IPS DF 6.9 (cell line): Measurements from ENCODE around the gene RIN3.
"Not testable (repeated sequence)": the region's sequence is repeated elsewhere in the genome, so short reads cannot be mapped to it uniquely, and the experiment has no call there.

Experiments
- DNase-seq: peaks from one replicate; pipeline ENCODE4 v3.0.0-alpha.2; 2013; ENCODE audit warnings: low read depth, low spot score
- H3K27ac ChIP-seq: one replicate; pipeline ENCODE4 v1.5.1; 2013; ENCODE audit warnings: low read length, control low read depth
- H3K27me3 ChIP-seq: 2 replicates; pipeline ENCODE4 v1.6.1; 2013; ENCODE audit warnings: mild to moderate bottlenecking, low read length; ENCODE audit not compliant: control insufficient read depth, insufficient read depth
- H3K36me3 ChIP-seq: 2 replicates; pipeline ENCODE4 v1.6.1; 2013; ENCODE audit warnings: low read length; ENCODE audit not compliant: control insufficient read depth, insufficient read depth
- H3K4me1 ChIP-seq: 2 replicates; pipeline ENCODE4 v1.6.1; 2013; ENCODE audit warnings: low read length; ENCODE audit not compliant: control insufficient read depth, insufficient read depth
- H3K4me3 ChIP-seq: 2 replicates; pipeline ENCODE4 v1.5.1; 2013; ENCODE audit warnings: mild to moderate bottlenecking, low read length
- H3K9me3 ChIP-seq: 2 replicates; pipeline ENCODE4 v1.6.1; 2013; ENCODE audit warnings: low read length, inconsistent platforms; ENCODE audit not compliant: control insufficient read depth, insufficient read depth
- WGBS: extraction: QIAGEN DNeasy Blood & Tissue Kit; methylation state at CpG from one replicate; pipeline ENCODE4 v1.1.7; 2013; ENCODE audit warnings: mixed read lengths, missing lambda C conversion rate; ENCODE audit not compliant: insufficient read length, insufficient coverage; 5-methylcytosine and 5-hydroxymethylcytosine counted together

RIN3 gene

GRCh38 chr14:92704036-92704804, 190.6 kb downstream of the RIN3 start:
- no peak overlapping the region for H3K27ac ChIP-seq
- no peaks in the 10 kb centered on the region for H3K27me3 ChIP-seq
- no peaks in the 10 kb centered on the region for H3K9me3 ChIP-seq
- 0 out of 2 replicates have a peak, but pooled peaks cover 2% of the 10 kb centered on the region for H3K36me3 ChIP-seq
- H3K4me1 ChIP-seq: no peaks in the 10 kb centered on the region
- no peak overlapping the region for H3K4me3 ChIP-seq
- no peak for DNase-seq
- no CpG with 5 or more reads among the region's 23 CpGs for WGBS

DNA sequence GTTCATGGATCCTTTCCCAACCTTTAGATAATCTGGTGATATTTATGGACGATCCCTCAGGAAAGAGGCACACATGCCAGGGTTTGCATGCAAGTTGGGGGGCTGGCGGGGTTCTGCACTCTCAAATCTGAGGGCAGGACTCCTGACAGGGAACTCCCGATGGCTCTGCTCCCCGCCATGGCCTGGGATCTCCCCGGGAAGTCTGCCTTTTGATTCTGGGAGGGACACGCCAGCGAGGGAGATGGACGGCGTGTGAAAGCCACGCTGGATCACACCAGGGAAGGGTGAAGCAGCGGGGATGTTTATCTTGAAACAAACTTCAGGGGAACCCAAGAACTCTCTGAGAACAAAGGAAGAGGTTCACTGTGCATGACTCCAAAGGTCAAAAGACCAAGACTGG, 191.2 kb downstream of the RIN3 start:
- no peak for DNase-seq
- Histone ChIP-seq H3K27me3 (no peaks in the 10 kb centered on the region), H3K9me3 (no peaks in the 10 kb centered on the region), H3K36me3 (0 out of 2 replicates have a peak, but pooled peaks cover 5% of the 10 kb centered on the region), H3K27ac (no peak overlapping the region), H3K4me3 (no peak overlapping the region), H3K4me1 (no peaks in the 10 kb centered on the region)
- no CpG with 5 or more reads among the region's 11 CpGs for WGBS

- Histone ChIP-seq H3K4me1 (no peaks in the 10 kb centered on the region), H3K36me3 (peaks cover 13% of the 10 kb centered on the region), H3K4me3 (no peak overlapping the region), H3K27ac (no peak overlapping the region), H3K9me3 (no peaks in the 10 kb centered on the region), H3K27me3 (no peaks in the 10 kb centered on the region; the same call in 1 of the 2 replicates)
- no CpG with 5 or more reads among the region's 15 CpGs for WGBS
- DNase-seq: no peak
Observed at GRCh38 chr14:92706386-92706785, 192.8 kb downstream of the RIN3 start.

GRCh38 chr14:92709340-92710000, 195.9 kb downstream of the RIN3 start:
- H3K4me3 ChIP-seq: no peak overlapping the region
- no peaks in the 10 kb centered on the region for H3K4me1 ChIP-seq
- H3K36me3 ChIP-seq: peaks cover 16% of the 10 kb centered on the region
- H3K9me3 ChIP-seq: no peaks in the 10 kb centered on the region
- no peak overlapping the region for H3K27ac ChIP-seq
- WGBS: no CpG with 5 or more reads among the region's 13 CpGs
- DNase-seq: no peak
- H3K27me3 ChIP-seq: no peaks in the 10 kb centered on the region; the same call in 1 of the 2 replicates

DNA sequence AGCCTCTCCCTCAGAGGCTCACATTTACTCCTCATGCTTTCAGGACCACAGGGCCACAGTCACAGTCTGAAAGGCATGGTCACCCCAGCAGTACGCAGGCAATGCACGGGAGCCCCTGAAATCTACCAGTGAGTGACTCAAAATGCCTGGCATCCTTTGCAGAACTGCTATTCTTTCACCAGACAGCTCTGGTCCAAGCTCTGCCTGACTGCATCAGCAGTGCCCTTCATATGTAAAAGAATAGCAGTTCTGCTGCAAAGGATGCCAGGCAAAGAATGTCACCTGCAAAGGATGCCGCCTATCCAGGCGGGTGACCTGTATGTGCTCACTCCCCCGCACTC, 196.4 kb downstream of the RIN3 start:
- Histone ChIP-seq H3K27me3 (no peaks in the 10 kb centered on the region; the same call in 1 of the 2 replicates), H3K4me3 (no peak overlapping the region), H3K4me1 (no peaks in the 10 kb centered on the region), H3K36me3 (peaks cover 16% of the 10 kb centered on the region), H3K9me3 (no peaks in the 10 kb centered on the region), H3K27ac (no peak overlapping the region)
- WGBS: no CpG with 5 or more reads among the region's 5 CpGs
- DNase-seq: no peak

DNA sequence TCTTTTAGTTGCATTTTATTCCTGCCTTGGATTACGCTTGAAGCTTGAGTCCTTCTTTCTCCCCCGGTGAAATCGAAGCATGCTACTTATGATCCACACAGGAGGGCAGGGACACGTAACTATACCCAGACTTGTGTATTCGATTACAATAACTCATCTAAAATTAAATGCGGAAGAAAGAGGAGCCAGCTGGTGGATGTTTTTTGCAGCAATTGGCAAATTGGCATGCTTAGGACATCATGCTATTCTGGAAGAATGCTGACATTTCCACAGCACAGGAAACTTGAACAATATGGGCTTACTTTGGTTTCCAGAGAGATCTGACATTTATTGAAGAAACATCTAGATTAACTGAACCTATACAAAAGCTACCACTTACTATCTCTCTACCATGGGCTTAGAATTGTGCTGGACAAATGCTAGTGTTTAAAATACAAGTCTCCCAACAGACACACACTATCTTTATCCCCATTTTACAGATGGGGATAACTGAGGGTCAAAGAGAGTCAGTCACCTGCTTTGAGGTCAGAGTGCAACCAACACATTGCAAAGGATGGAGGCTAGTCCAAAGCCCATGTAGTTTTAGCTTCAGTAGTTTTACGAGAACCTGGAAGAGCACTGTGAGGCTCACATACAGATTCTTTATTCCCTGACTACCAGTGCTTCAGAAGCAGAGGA, 198.5 kb downstream of the RIN3 start:
- no peak for DNase-seq
- Histone ChIP-seq H3K9me3 (no peaks in the 10 kb centered on the region), H3K27me3 (no peaks in the 10 kb centered on the region; the same call in 1 of the 2 replicates), H3K4me1 (no peaks in the 10 kb centered on the region), H3K4me3 (no peak overlapping the region), H3K36me3 (peaks cover 15% of the 10 kb centered on the region), H3K27ac (no peak overlapping the region)
- WGBS: no CpG with 5 or more reads among the region's 7 CpGs

GRCh38 chr14:92712654-92713051, 199.1 kb downstream of the RIN3 start:
- Histone ChIP-seq H3K27ac (no peak overlapping the region), H3K27me3 (no peaks in the 10 kb centered on the region; the same call in 1 of the 2 replicates), H3K36me3 (peaks cover 13% of the 10 kb centered on the region), H3K4me1 (no peaks in the 10 kb centered on the region), H3K9me3 (no peaks in the 10 kb centered on the region), H3K4me3 (no peak overlapping the region)
- no CpG with 5 or more reads among the region's 8 CpGs for WGBS
- DNase-seq: no peak

DNA sequence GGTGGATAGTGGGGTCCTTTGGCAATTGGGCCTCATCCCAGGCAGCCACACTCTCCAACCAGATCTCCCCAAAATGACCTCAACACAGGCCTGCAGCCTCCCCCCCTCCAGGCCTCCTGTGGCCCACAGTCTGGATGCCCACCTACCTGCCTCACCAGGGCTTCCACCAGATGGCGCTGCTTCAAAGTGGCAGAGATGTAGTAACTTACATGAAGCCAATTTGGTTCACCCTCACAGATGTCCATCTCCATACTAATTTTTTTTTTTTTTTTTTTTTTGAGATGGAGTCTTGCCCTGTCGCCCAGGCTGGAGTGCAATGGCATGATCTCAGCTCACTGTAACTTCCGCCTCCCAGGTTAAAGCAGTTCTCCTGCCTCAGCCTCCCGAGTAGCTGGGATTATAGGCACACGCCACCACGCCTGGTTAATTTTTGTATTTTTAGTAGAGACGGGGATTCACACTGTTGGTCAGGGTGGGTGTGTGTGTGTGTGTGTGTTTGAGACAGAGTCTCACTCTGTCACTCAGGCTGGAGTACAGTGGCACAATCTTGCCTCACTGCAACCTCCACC, 201.2 kb downstream of the RIN3 start:
- H3K36me3 ChIP-seq: peaks cover 11% of the 10 kb centered on the region
- not testable (repeated sequence) for H3K27ac ChIP-seq, H3K27me3 ChIP-seq, H3K9me3 ChIP-seq, H3K4me3 ChIP-seq, H3K4me1 ChIP-seq
- no CpG with 5 or more reads among the region's 7 CpGs for WGBS
- peak; percentile 55 for DNase-seq

GRCh38 chr14:92716131-92716530, 202.6 kb downstream of the RIN3 start:
- peaks cover 6% of the 10 kb centered on the region; the same call in 1 of the 2 replicates for H3K36me3 ChIP-seq
- no peaks in the 10 kb centered on the region for H3K9me3 ChIP-seq
- H3K27ac ChIP-seq: no peak overlapping the region
- no CpG with 5 or more reads among the region's 10 CpGs for WGBS
- H3K27me3 ChIP-seq: no peaks in the 10 kb centered on the region
- H3K4me1 ChIP-seq: no peaks in the 10 kb centered on the region
- H3K4me3 ChIP-seq: no peak overlapping the region
- no peak for DNase-seq

- H3K27me3 ChIP-seq: no peaks in the 10 kb centered on the region
- H3K4me1 ChIP-seq: no peaks in the 10 kb centered on the region
- H3K4me3 ChIP-seq: no peak overlapping the region
- DNase-seq: no peak
- no peak overlapping the region for H3K27ac ChIP-seq
- no peaks in the 10 kb centered on the region; the same call in 1 of the 2 replicates for H3K36me3 ChIP-seq
- WGBS: no CpG with 5 or more reads among the region's 11 CpGs
- H3K9me3 ChIP-seq: no peaks in the 10 kb centered on the region
Observed at GRCh38 chr14:92717571-92718042, 204.0 kb downstream of the RIN3 start.
